Measurements from ENCODE around the gene ALG11. TPM values are rescaled to one million over a fixed set of nuclear protein-coding genes. Genes with fewer than 3 reads are reported as not detected.

Gene ALG11
- total RNA-seq, 4 donors from 2014 or later: 9.0 to 30.6 (median 28.8) TPM

DNA sequence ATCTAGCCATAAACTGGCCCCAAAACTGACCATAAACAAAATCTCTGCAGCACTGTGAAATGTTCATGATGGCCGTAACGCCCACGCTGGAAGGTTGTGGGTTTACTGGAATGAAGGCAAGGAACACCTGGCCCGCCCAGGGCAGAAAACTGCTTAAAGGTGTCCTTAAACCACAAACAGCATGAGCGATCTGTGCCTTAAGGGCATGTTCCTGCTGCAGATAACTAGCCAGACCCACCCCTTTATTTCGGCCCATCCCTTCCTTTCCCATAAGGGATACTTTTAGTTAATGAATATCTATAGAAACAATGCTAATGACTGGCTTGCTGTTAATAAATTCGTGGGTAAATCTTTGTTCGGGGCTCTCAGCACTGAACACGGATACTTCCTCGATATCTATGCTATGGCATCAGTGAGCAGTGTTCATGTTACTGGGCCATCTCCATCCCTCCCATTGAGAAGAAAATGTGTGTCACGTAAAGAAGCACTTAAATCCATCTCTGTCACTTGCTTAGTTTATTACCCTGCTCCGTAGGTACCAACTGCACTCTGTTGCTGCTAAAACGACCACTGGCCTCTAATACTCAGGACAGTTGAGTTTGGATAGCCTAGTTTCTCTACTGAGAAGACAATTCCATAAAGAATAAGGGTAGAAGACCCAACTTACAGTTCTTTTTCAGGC is 6.2 kb upstream of the ALG11 start:
- no peak overlapping the region for H3K4me3 ChIP-seq
- no peaks in the 10 kb centered on the region for H3K27me3 ChIP-seq
- no peaks in the 10 kb centered on the region for H3K9me3 ChIP-seq
- H3K27ac ChIP-seq: no peak overlapping the region
- 85 to 92% methylated on average over 6 to 13 of the region's 13 CpGs for WGBS, 2 donors (ENCODE audit: low coverage in 1 of 2)
- no peaks in the 10 kb centered on the region for H3K36me3 ChIP-seq
- peaks cover 3 to 30% (median 18%) of the 10 kb centered on the region in 4 donors for H3K4me1 ChIP-seq
- in situ Hi-C loops (cut with MboI; ENCODE audit: low pct_ligation_motif_present in 1 of 4, low pct_unique_long_range_greater_than_20kb in 1 of 4, low sequenced_read_pairs in 3 of 4) (loop anchor here in 2 of 4 donors (10.0 to 25.0 kb wide), 4 partner anchors 119 to 456 kb away; partner anchors contain the start of genes CKAP2 (in 1 of the 2), NEK5 (in 1 of the 2) and VPS36 (in 1 of the 2)), intact Hi-C loops (cut with DNase I; ENCODE audit: low total_unique reads) (loop anchor here (10.0 kb wide), 1 partner anchor 119 kb away; the partner anchor contains the start of gene NEK5)
- no peak for TF ChIP-seq EP300 (IDR thresholded peaks at IDR 0.05; ENCODE audit: low read depth)
- no peak for TF ChIP-seq POLR2A (IDR thresholded peaks at IDR 0.05)
- no peak for TF ChIP-seq CTCF (IDR thresholded peaks at IDR 0.05)
- TF ChIP-seq POLR2AphosphoS5 (IDR thresholded peaks at IDR 0.05): no peak
- DNase-seq: no peak

- no peaks in the 10 kb centered on the region for H3K9me3 ChIP-seq
- TF ChIP-seq POLR2AphosphoS5 (IDR thresholded peaks at IDR 0.05) (no peak), POLR2A (IDR thresholded peaks at IDR 0.05) (no peak), EP300 (IDR thresholded peaks at IDR 0.05; ENCODE audit: low read depth) (no peak), CTCF (IDR thresholded peaks at IDR 0.05) (no peak)
- in situ Hi-C loops (cut with MboI; ENCODE audit: low pct_ligation_motif_present in 1 of 4, low pct_unique_long_range_greater_than_20kb in 1 of 4, low sequenced_read_pairs in 3 of 4) (loop anchor here in 2 of 4 donors (10.0 to 25.0 kb wide), 4 partner anchors 118 to 456 kb away; partner anchors contain the start of genes CKAP2 (in 1 of the 2), NEK5 (in 1 of the 2) and VPS36 (in 1 of the 2)), intact Hi-C loops (cut with DNase I; ENCODE audit: low total_unique reads) (loop anchor here (10.0 kb wide), 1 partner anchor 118 kb away; the partner anchor contains the start of gene NEK5)
- no peaks in the 10 kb centered on the region for H3K27me3 ChIP-seq
- no peaks in the 10 kb centered on the region for H3K36me3 ChIP-seq
- peaks cover 3 to 32% (median 20%) of the 10 kb centered on the region in 4 donors for H3K4me1 ChIP-seq
- WGBS, 2 donors (ENCODE audit: low coverage in 1 of 2): 80 to 84% methylated on average over 7 to 8 of the region's 8 CpGs
- DNase-seq: no peak
- no peak overlapping the region for H3K27ac ChIP-seq
- H3K4me3 ChIP-seq: no peak overlapping the region
Observed at GRCh38 chr13:52006523-52007245, 5.5 kb upstream of the ALG11 start.

GRCh38 chr13:52009946-52010345 is 2.3 kb upstream of the ALG11 start:
- in situ Hi-C loops (cut with MboI; ENCODE audit: low pct_ligation_motif_present in 1 of 4, low pct_unique_long_range_greater_than_20kb in 1 of 4, low sequenced_read_pairs in 3 of 4): loop anchor here in 2 of 4 donors (10.0 to 25.0 kb wide), 4 partner anchors 115 to 452 kb away; partner anchors contain the start of genes CKAP2 (in 1 of the 2), NEK5 (in 1 of the 2) and VPS36 (in 1 of the 2)

More at GRCh38 chr13:52009946-52010345, 2.3 kb upstream of the ALG11 start:
- no peak overlapping the region for H3K4me3 ChIP-seq
- DNase-seq: no peak
- no peak for TF ChIP-seq EP300 (IDR thresholded peaks at IDR 0.05; ENCODE audit: low read depth)
- no peak for TF ChIP-seq POLR2A (IDR thresholded peaks at IDR 0.05)
- TF ChIP-seq CTCF (IDR thresholded peaks at IDR 0.05): no peak
- no peak for TF ChIP-seq POLR2AphosphoS5 (IDR thresholded peaks at IDR 0.05)
- H3K36me3 ChIP-seq: no peaks in the 10 kb centered on the region
- peaks cover 3 to 33% (median 25%) of the 10 kb centered on the region in 4 donors for H3K4me1 ChIP-seq
- H3K27ac ChIP-seq: no peak overlapping the region
- WGBS, 2 donors (ENCODE audit: low coverage in 1 of 2): 58 to 70% methylated on average over 6 of the region's 6 CpGs
- intact Hi-C loops (cut with DNase I; ENCODE audit: low total_unique reads): loop anchor here (10.0 kb wide), 1 partner anchor 115 kb away; the partner anchor contains the start of gene NEK5
- H3K27me3 ChIP-seq: no peaks in the 10 kb centered on the region
- H3K9me3 ChIP-seq: no peaks in the 10 kb centered on the region

Data from transverse colon (tissue), 4 donors.